Progenitor cell of endocrine pancreas (in vitro differentiated cells): ENCODE data around the gene CYTL1. TPM values are rescaled to one million over a fixed set of nuclear protein-coding genes. Genes with fewer than 3 reads are reported as not detected.

Experiments used
- DNase-seq: peaks from one replicate; pipeline ENCODE4 v3.0.0; 2021; ENCODE audit warnings: low spot score; ENCODE audit not compliant: unreplicated experiment
- H3K27ac Mint-ChIP-seq: 2 replicates; pipeline ENCODE4 v1.8.0; 2021; ENCODE audit warnings: mild to moderate bottlenecking, moderate library complexity, mixed read lengths
- H3K27me3 Mint-ChIP-seq: 2 replicates; pipeline ENCODE4 v1.8.0; 2021; ENCODE audit warnings: mixed read lengths
- H3K36me3 Mint-ChIP-seq: 2 replicates; pipeline ENCODE4 v1.8.0; 2022; ENCODE audit warnings: mixed read lengths; ENCODE audit not compliant: insufficient read depth
- H3K4me1 Mint-ChIP-seq: 2 replicates; pipeline ENCODE4 v1.8.0; 2021; ENCODE audit warnings: low read depth, mixed read lengths
- H3K4me3 Mint-ChIP-seq: 2 replicates; pipeline ENCODE4 v1.8.0; 2021; ENCODE audit warnings: low read depth, mild to moderate bottlenecking, moderate library complexity, mixed read lengths
- H3K9me3 Mint-ChIP-seq: 2 replicates; pipeline ENCODE4 v1.8.0; 2021; ENCODE audit warnings: low read depth, mixed read lengths
- CTCF ChIP-seq: fragments of 200-600 bp; sonication (generic); IDR thresholded peaks from one replicate; pipeline ENCODE4 v1.5.0; 2021; ENCODE audit warnings: antibody characterized with exemption, mild to moderate bottlenecking; ENCODE audit not compliant: unreplicated experiment
- total RNA-seq: library from RNA; stranded (reverse); gene quantifications from 2 replicates; pipeline ENCODE4 v1.2.1, GENCODE V29; 2021

The CYTL1 gene
- total RNA-seq, 1 donor from 2014 or later, result 1.2 TPM

- H3K4me3 Mint-ChIP-seq, result no peak overlapping the region
- H3K9me3 Mint-ChIP-seq, result no peaks in the 10 kb centered on the region
- TF ChIP-seq CTCF, result no peak
- peaks cover 16% of the 10 kb centered on the region for H3K27me3 Mint-ChIP-seq
- no peaks in the 10 kb centered on the region for H3K36me3 Mint-ChIP-seq
- H3K27ac Mint-ChIP-seq, result no peak overlapping the region
- H3K4me1 Mint-ChIP-seq, result peaks cover 7% of the 10 kb centered on the region
- DNase-seq, result no peak
Observed at GRCh38 chr4:4990857-4991540, 28.3 kb downstream of the CYTL1 start.

GRCh38 chr4:4990329-4990728 lies 28.9 kb downstream of the CYTL1 start:
- H3K4me1 Mint-ChIP-seq, result peaks cover 2% of the 10 kb centered on the region
- H3K4me3 Mint-ChIP-seq, result no peak overlapping the region
- peaks cover 15% of the 10 kb centered on the region for H3K27me3 Mint-ChIP-seq
- TF ChIP-seq CTCF, result no peak
- H3K36me3 Mint-ChIP-seq, result no peaks in the 10 kb centered on the region
- no peak for DNase-seq
- no peak overlapping the region for H3K27ac Mint-ChIP-seq
- H3K9me3 Mint-ChIP-seq, result no peaks in the 10 kb centered on the region

- H3K27me3 Mint-ChIP-seq, result peaks cover 6% of the 10 kb centered on the region
- H3K4me3 Mint-ChIP-seq, result no peak overlapping the region
- no peaks in the 10 kb centered on the region for H3K9me3 Mint-ChIP-seq
- DNase-seq, result no peak
- no peak for TF ChIP-seq CTCF
- no peak overlapping the region for H3K27ac Mint-ChIP-seq
- H3K4me1 Mint-ChIP-seq, result no peaks in the 10 kb centered on the region
- H3K36me3 Mint-ChIP-seq, result no peaks in the 10 kb centered on the region
Observed at GRCh38 chr4:4989083-4989622, 30.1 kb downstream of the CYTL1 start.

GRCh38 chr4:4987656-4988055 lies 31.6 kb downstream of the CYTL1 start:
- DNase-seq, result no peak
- Mint-ChIP-seq H3K36me3 (no peaks in the 10 kb centered on the region), H3K4me1 (no peaks in the 10 kb centered on the region), H3K27me3 (peaks cover 5% of the 10 kb centered on the region), H3K27ac (no peak overlapping the region), H3K4me3 (no peak overlapping the region), H3K9me3 (no peaks in the 10 kb centered on the region)
- TF ChIP-seq CTCF, result no peak

GRCh38 chr4:4986841-4987240 lies 32.4 kb downstream of the CYTL1 start:
- H3K4me3 Mint-ChIP-seq, result no peak overlapping the region
- DNase-seq, result no peak
- no peak for TF ChIP-seq CTCF
- H3K27ac Mint-ChIP-seq, result no peak overlapping the region
- peaks cover 5% of the 10 kb centered on the region for H3K27me3 Mint-ChIP-seq
- no peaks in the 10 kb centered on the region for H3K4me1 Mint-ChIP-seq
- no peaks in the 10 kb centered on the region for H3K36me3 Mint-ChIP-seq
- no peaks in the 10 kb centered on the region for H3K9me3 Mint-ChIP-seq
